ENCODE data around the gene LAIR2. TPM values are rescaled to one million over a fixed set of nuclear protein-coding genes. Genes with fewer than 3 reads are reported as not detected.

LAIR2 gene
- total RNA-seq, 1 donor from 2014 or later = not detected

GRCh38 chr19:54480051-54480450 lies 22.6 kb upstream of the LAIR2 start:
- Mint-ChIP-seq H3K27me3 (ENCODE audit: unreplicated experiment) (peaks cover 16% of the 10 kb centered on the region), H3K9me3 (ENCODE audit: unreplicated experiment) (no peaks in the 10 kb centered on the region), H3K4me1 (ENCODE audit: unreplicated experiment) (peaks cover 6% of the 10 kb centered on the region), H3K4me3 (ENCODE audit: unreplicated experiment) (no peak overlapping the region), H3K36me3 (ENCODE audit: unreplicated experiment) (no peaks in the 10 kb centered on the region), H3K27ac (ENCODE audit: unreplicated experiment) (no peak overlapping the region)
- no peak for DNase-seq (ENCODE audit: extremely low spot score, unreplicated experiment)
- TF ChIP-seq CTCF (IDR thresholded peaks at IDR 0.05) = no peak

GRCh38 chr19:54481326-54481930 lies 21.2 kb upstream of the LAIR2 start:
- Mint-ChIP-seq H3K4me1 (ENCODE audit: unreplicated experiment) (peaks cover 8% of the 10 kb centered on the region), H3K27ac (ENCODE audit: unreplicated experiment) (no peak overlapping the region), H3K9me3 (ENCODE audit: unreplicated experiment) (no peaks in the 10 kb centered on the region), H3K4me3 (ENCODE audit: unreplicated experiment) (no peak overlapping the region), H3K36me3 (ENCODE audit: unreplicated experiment) (no peaks in the 10 kb centered on the region), H3K27me3 (ENCODE audit: unreplicated experiment) (peaks cover 23% of the 10 kb centered on the region)
- DNase-seq (ENCODE audit: extremely low spot score, unreplicated experiment) = no peak
- peak; percentile 83 for TF ChIP-seq CTCF (IDR thresholded peaks at IDR 0.05)

- H3K36me3 Mint-ChIP-seq (ENCODE audit: unreplicated experiment) = no peaks in the 10 kb centered on the region
- no peak overlapping the region for H3K27ac Mint-ChIP-seq (ENCODE audit: unreplicated experiment)
- peaks cover 6% of the 10 kb centered on the region for H3K4me1 Mint-ChIP-seq (ENCODE audit: unreplicated experiment)
- H3K4me3 Mint-ChIP-seq (ENCODE audit: unreplicated experiment) = no peak overlapping the region
- DNase-seq (ENCODE audit: extremely low spot score, unreplicated experiment) = no peak
- peaks cover 23% of the 10 kb centered on the region for H3K27me3 Mint-ChIP-seq (ENCODE audit: unreplicated experiment)
- H3K9me3 Mint-ChIP-seq (ENCODE audit: unreplicated experiment) = no peaks in the 10 kb centered on the region
- TF ChIP-seq CTCF (IDR thresholded peaks at IDR 0.05) = no peak
Observed at GRCh38 chr19:54482889-54483288, 19.7 kb upstream of the LAIR2 start.

- peaks cover 20% of the 10 kb centered on the region for H3K27me3 Mint-ChIP-seq (ENCODE audit: unreplicated experiment)
- H3K27ac Mint-ChIP-seq (ENCODE audit: unreplicated experiment) = no peak overlapping the region
- peaks cover 9% of the 10 kb centered on the region for H3K4me1 Mint-ChIP-seq (ENCODE audit: unreplicated experiment)
Observed at GRCh38 chr19:54484451-54484850, 18.2 kb upstream of the LAIR2 start.

GRCh38 chr19:54485851-54486250 lies 16.8 kb upstream of the LAIR2 start:
- no peak for TF ChIP-seq CTCF (IDR thresholded peaks at IDR 0.05)
- Mint-ChIP-seq H3K36me3 (ENCODE audit: unreplicated experiment) (no peaks in the 10 kb centered on the region), H3K4me3 (ENCODE audit: unreplicated experiment) (no peak overlapping the region), H3K27ac (ENCODE audit: unreplicated experiment) (no peak overlapping the region), H3K27me3 (ENCODE audit: unreplicated experiment) (peaks cover 20% of the 10 kb centered on the region), H3K4me1 (ENCODE audit: unreplicated experiment) (peaks cover 9% of the 10 kb centered on the region), H3K9me3 (ENCODE audit: unreplicated experiment) (no peaks in the 10 kb centered on the region)
- DNase-seq (ENCODE audit: extremely low spot score, unreplicated experiment) = no peak

More at GRCh38 chr19:54484451-54484850, 18.2 kb upstream of the LAIR2 start:
- Mint-ChIP-seq H3K9me3 (ENCODE audit: unreplicated experiment) (no peaks in the 10 kb centered on the region), H3K4me3 (ENCODE audit: unreplicated experiment) (no peak overlapping the region), H3K36me3 (ENCODE audit: unreplicated experiment) (no peaks in the 10 kb centered on the region)
- no peak for DNase-seq (ENCODE audit: extremely low spot score, unreplicated experiment)
- no peak for TF ChIP-seq CTCF (IDR thresholded peaks at IDR 0.05)
